Keratinocyte (primary cell): Measurements from ENCODE around the gene FRMD1. TPM values are rescaled to one million over a fixed set of nuclear protein-coding genes. Genes with fewer than 3 reads are reported as not detected.

ENCODE experiments used
- DNase-seq: peaks from one replicate; pipeline ENCODE4 v3.0.0-alpha.2; 2011; ENCODE audit warnings: low read depth, missing footprints, low spot score
- FAIRE-seq: peaks from 2 replicates; lab custom pipeline; 2011; peaks lifted over from hg19 to GRCh38; lab: Jason Lieb, UNC
- H2AFZ ChIP-seq: 2 replicates; pipeline ENCODE4 v1.6.0; 2012; ENCODE audit warnings: low read length, control low read depth, inconsistent platforms; ENCODE audit not compliant: control insufficient read depth
- H3K27ac ChIP-seq: 2 replicates; pipeline ENCODE4 v1.5.1; 2011; ENCODE audit warnings: low read length; ENCODE audit not compliant: control insufficient read depth, insufficient read depth
- H3K27me3 ChIP-seq: 3 replicates; pipeline ENCODE4 v1.6.0; 2011; ENCODE audit warnings: low read length; ENCODE audit not compliant: control insufficient read depth, insufficient read depth; ENCODE audit errors: extremely low read depth
- H3K36me3 ChIP-seq, 2 experiments: 2 replicates in 1 of 2; 3 replicates in 1 of 2; pipeline ENCODE4 v1.5.1; 2011; ENCODE audit warnings: low read length in 2 of 2, mild to moderate bottlenecking in 1 of 2; ENCODE audit not compliant: control insufficient read depth in 2 of 2, insufficient read depth in 2 of 2; ENCODE audit errors: extremely low read depth in 1 of 2
- H3K4me1 ChIP-seq: 3 replicates; pipeline ENCODE4 v1.5.1; 2011; ENCODE audit warnings: low read length; ENCODE audit not compliant: control insufficient read depth, insufficient read depth; ENCODE audit errors: extremely low read depth
- H3K4me2 ChIP-seq: 3 replicates; pipeline ENCODE4 v1.6.0; 2011; ENCODE audit warnings: low read depth, low read length; ENCODE audit not compliant: control insufficient read depth, insufficient read depth; ENCODE audit errors: extremely low read depth
- H3K4me3 ChIP-seq, 3 experiments: fragments of 200-600 bp in 1 of 3; sonication (generic) in 1 of 3; 2 replicates in 2 of 3; 3 replicates in 1 of 3; pipeline ENCODE4 v1.5.1; 2011 to 2016; ENCODE audit warnings: low read length in 3 of 3, mild to moderate bottlenecking in 3 of 3, control low read depth in 2 of 3, inconsistent platforms in 1 of 3, low read depth in 1 of 3, mixed read lengths in 1 of 3, mixed run types in 1 of 3, moderate library complexity in 1 of 3; ENCODE audit not compliant: control insufficient read depth in 2 of 3, insufficient read depth in 2 of 3; ENCODE audit errors: extremely low read depth in 1 of 3
- H3K79me2 ChIP-seq: 2 replicates; pipeline ENCODE4 v1.6.0; 2012; ENCODE audit warnings: low read length; ENCODE audit not compliant: control insufficient read depth, insufficient read depth
- H3K9ac ChIP-seq: 3 replicates; pipeline ENCODE4 v1.6.0; 2011; ENCODE audit warnings: low read length; ENCODE audit not compliant: control insufficient read depth, insufficient read depth; ENCODE audit errors: extremely low read depth
- H3K9me1 ChIP-seq: 3 replicates; pipeline ENCODE4 v1.6.0; 2011; ENCODE audit warnings: low read length; ENCODE audit not compliant: control insufficient read depth, insufficient read depth; ENCODE audit errors: extremely low read depth
- H3K9me3 ChIP-seq: 2 replicates; pipeline ENCODE4 v1.5.1; 2012; ENCODE audit warnings: low read depth, low read length; ENCODE audit not compliant: control insufficient read depth
- H4K20me1 ChIP-seq: 3 replicates; pipeline ENCODE4 v1.6.0; 2011; ENCODE audit warnings: low read length; ENCODE audit not compliant: control insufficient read depth, insufficient read depth; ENCODE audit errors: extremely low read depth
- EZH2 ChIP-seq: IDR thresholded peaks from one replicate; pipeline ENCODE4 v1.6.1; 2012; ENCODE audit warnings: inconsistent platforms, mild to moderate bottlenecking, low read length, moderate library complexity
- dilution Hi-C: fragments of 300-500 bp; cut with MboI; formaldehyde crosslinking; loops from one replicate; pipeline ENCODE4 v1.7.0; 2020; ENCODE audit warnings: low sequenced_read_pairs; ENCODE audit not compliant: extremely low pct_ligation_motif_present
- polyA plus RNA-seq, 5 experiments: library from polyadenylated mRNA; depleted of rRNA in 3 of 5; stranded (reverse) in 3 of 5; stranded (forward) in 1 of 5; unstranded in 1 of 5; fragments of >200 nt; gene quantifications; 1 replicate in 1 of 5; 2 replicates in 3 of 5; 3 replicates in 1 of 5; pipeline versions ENCODE4 v1.2.1 to v1.2.3, GENCODE V29; 2011 to 2012; ENCODE audit warnings: missing spikeins in 2 of 5, low read depth in 1 of 5, low replicate concordance in 1 of 5
- TF ChIP-seq, protein P1 (sequence below), 3 experiments: IDR thresholded peaks in 1 of 3; conservative IDR thresholded peaks in 1 of 3; optimal IDR thresholded peaks in 1 of 3; 2 replicates in 2 of 3; 3 replicates in 1 of 3; pipeline versions ENCODE3 to v1.5.1; 2011; ENCODE audit warnings: low read length in 3 of 3, mild to moderate bottlenecking in 3 of 3, moderate library complexity in 2 of 3, control low read depth in 1 of 3, inconsistent platforms in 1 of 3; ENCODE audit not compliant: insufficient read depth in 2 of 3; ENCODE audit errors: extremely low read depth in 1 of 3

Gene FRMD1
- polyA plus RNA-seq, 1 donor (not counting 4 experiments of a cell fraction or from before 2014, with no cell fraction given), result not detected

DNA sequence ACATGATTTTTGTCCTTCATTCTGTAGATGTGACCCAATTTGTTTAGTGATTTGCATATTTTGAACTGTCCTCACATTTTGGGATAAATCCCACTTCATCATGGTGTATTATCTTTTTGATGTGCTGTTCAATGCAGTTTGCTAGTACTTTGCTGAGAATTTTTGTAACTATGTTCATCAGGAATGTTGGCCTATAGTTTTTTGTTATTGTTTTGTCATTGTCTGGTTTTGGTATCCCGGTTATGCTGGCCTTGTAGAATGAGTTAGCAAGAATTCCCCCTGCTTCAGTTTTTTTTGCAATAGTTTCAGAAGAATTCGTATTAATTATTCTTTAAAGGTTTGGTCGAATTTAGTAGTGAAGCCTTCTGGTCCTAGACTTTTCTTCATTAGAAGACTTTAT lies 69.7 kb downstream of the FRMD1 start:
- dilution Hi-C loops, result no loop called here
- H3K4me3 ChIP-seq, result no peak overlapping the region
- FAIRE-seq (no peak), DNase-seq (no peak)
- no peaks in the 10 kb centered on the region for H3K9me1 ChIP-seq
- no peak overlapping the region for H3K4me2 ChIP-seq
- H3K36me3 ChIP-seq, result no peaks in the 10 kb centered on the region
- peaks cover 8% of the 10 kb centered on the region for H3K4me1 ChIP-seq
- no peaks in the 10 kb centered on the region for H3K79me2 ChIP-seq
- TF ChIP-seq, protein P1, sequence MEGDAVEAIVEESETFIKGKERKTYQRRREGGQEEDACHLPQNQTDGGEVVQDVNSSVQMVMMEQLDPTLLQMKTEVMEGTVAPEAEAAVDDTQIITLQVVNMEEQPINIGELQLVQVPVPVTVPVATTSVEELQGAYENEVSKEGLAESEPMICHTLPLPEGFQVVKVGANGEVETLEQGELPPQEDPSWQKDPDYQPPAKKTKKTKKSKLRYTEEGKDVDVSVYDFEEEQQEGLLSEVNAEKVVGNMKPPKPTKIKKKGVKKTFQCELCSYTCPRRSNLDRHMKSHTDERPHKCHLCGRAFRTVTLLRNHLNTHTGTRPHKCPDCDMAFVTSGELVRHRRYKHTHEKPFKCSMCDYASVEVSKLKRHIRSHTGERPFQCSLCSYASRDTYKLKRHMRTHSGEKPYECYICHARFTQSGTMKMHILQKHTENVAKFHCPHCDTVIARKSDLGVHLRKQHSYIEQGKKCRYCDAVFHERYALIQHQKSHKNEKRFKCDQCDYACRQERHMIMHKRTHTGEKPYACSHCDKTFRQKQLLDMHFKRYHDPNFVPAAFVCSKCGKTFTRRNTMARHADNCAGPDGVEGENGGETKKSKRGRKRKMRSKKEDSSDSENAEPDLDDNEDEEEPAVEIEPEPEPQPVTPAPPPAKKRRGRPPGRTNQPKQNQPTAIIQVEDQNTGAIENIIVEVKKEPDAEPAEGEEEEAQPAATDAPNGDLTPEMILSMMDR (optimal IDR thresholded peaks at IDR 0.05 in 1 of 3, IDR thresholded peaks at IDR 0.05 in 1 of 3, conservative IDR thresholded peaks at IDR 0.05 in 1 of 3; ENCODE audit: extremely low read depth in 1 of 3, insufficient read depth in 2 of 3, low read length in 3 of 3), result no peak
- TF ChIP-seq EZH2, result no peak
- no peak overlapping the region for H3K9ac ChIP-seq
- no peaks in the 10 kb centered on the region for H4K20me1 ChIP-seq
- no peak overlapping the region for H3K27ac ChIP-seq
- H3K27me3 ChIP-seq, result peaks cover 35% of the 10 kb centered on the region
- H2AFZ ChIP-seq, result no peak overlapping the region
- peaks cover 14% of the 10 kb centered on the region for H3K9me3 ChIP-seq

DNA sequence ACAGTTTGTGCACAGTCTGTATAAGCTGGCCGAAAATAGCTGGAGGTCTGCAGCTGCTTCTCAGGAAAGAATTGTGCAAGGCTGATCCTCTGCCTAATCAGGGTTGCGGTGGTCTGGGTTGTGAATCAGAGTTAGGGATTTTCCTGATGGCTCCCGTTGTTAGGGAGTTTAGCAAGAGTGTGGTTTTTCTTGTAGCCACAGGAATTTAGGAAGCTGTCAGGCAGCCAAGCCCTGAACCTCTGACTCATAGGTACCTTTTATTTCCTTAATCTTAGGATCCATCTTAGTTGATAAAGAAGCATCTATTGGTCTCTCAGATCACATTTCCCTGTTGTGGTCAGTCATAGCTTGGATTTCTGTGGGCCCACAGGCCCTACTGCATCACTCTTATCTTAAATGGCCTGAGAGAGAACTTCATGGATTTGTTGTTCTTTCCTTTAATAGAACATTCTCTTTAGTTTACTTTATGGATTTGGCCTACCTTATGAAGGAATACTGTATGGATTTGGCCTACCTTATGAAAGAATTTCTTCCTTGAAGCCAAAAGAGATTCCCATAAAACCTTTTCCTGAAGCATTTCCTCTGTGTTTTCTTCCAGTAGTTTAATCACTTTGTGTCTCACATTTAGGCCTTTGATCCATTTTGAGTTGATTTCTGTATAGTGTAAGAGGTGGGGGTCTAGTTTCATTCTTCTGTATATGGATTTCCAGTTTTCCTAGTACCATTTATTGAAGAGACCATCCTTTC lies 71.2 kb downstream of the FRMD1 start:
- no peak overlapping the region for H3K9ac ChIP-seq
- no peaks in the 10 kb centered on the region for H4K20me1 ChIP-seq
- peak overlapping the region; percentile 55 for H3K4me2 ChIP-seq
- peak; percentile 96 for FAIRE-seq
- no peaks in the 10 kb centered on the region for H3K9me1 ChIP-seq
- peaks cover 40% of the 10 kb centered on the region for H3K27me3 ChIP-seq
- H3K4me3 ChIP-seq, result no peak overlapping the region
- dilution Hi-C loops, result no loop called here
- H3K27ac ChIP-seq, result peak overlapping the region; percentile 51
- H3K4me1 ChIP-seq, result peaks cover 8% of the 10 kb centered on the region
- TF ChIP-seq EZH2, result no peak
- peaks cover 10% of the 10 kb centered on the region for H3K9me3 ChIP-seq
- no peaks in the 10 kb centered on the region for H3K79me2 ChIP-seq
- DNase-seq, result peak; percentile 89
- H3K36me3 ChIP-seq, result no peaks in the 10 kb centered on the region
- no peak overlapping the region for H2AFZ ChIP-seq
